K562 (cell line): ENCODE data around the gene ZFAND2B. TPM values are rescaled to one million over a fixed set of nuclear protein-coding genes. Genes with fewer than 3 reads are reported as not detected.
A peak's percentile ranks its signal among the peaks of the same experiment; 100 is the strongest.

Experiments used
- DNMT1 ChIP-seq: fragments of 450-650 bp; IDR thresholded peaks from 2 replicates; pipeline ENCODE4 v1.6.1; 2016; ENCODE audit warnings: antibody characterized with exemption, mild to moderate bottlenecking
- HSF4 ChIP-seq: fragments of 250-450 bp; sonication (Bioruptor Pico); IDR thresholded peaks from 2 replicates; pipeline ENCODE4 v2.1.2; 2022; ENCODE audit warnings: mild to moderate bottlenecking, moderate library complexity, borderline replicate concordance
- LARP7 ChIP-seq: fragments of 450-650 bp; IDR thresholded peaks from 2 replicates; pipeline ENCODE4 v1.6.1; 2016
- MED1 ChIP-seq: sonication (generic); formaldehyde crosslinking; IDR thresholded peaks from 2 replicates; pipeline ENCODE4 v1.8.1; 2023; ENCODE audit warnings: missing genetic modification reagents, borderline replicate concordance
- SIN3A ChIP-seq, 2 experiments: fragments of 150-350 bp in 1 of 2; IDR thresholded peaks; 2 replicates each; pipeline ENCODE4 v1.6.1; 2011 to 2016; ENCODE audit warnings: borderline replicate concordance in 2 of 2, low read depth in 2 of 2, low read length in 2 of 2, mild to moderate bottlenecking in 2 of 2, moderate library complexity in 2 of 2; ENCODE audit not compliant: control insufficient read depth in 1 of 2
- TRIM24 ChIP-seq, 2 experiments: fragments of 450-650 bp; IDR thresholded peaks; 2 replicates each; pipeline ENCODE4 v1.6.1; 2016
- XRCC3 ChIP-seq: fragments of 450-650 bp; IDR thresholded peaks from 2 replicates; pipeline ENCODE4 v1.6.1; 2017; ENCODE audit warnings: mild to moderate bottlenecking, moderate library complexity
- ZNF263 ChIP-seq: sonication (generic); formaldehyde crosslinking; IDR thresholded peaks from 2 replicates; pipeline ENCODE4 v1.8.0; 2022; ENCODE audit warnings: mild to moderate bottlenecking, missing genetic modification reagents, borderline replicate concordance
- polyA plus RNA-seq, 8 experiments: library from polyadenylated mRNA; depleted of rRNA in 4 of 8; stranded (reverse) in 5 of 8; unstranded in 3 of 8; fragments of >200 nt; fragmentation: Nextera tagmentation in 2 of 8; fragmentation: Illumina TruSeq in 1 of 8; extraction: Ambion mirVana in 2 of 8; extraction: Trizol in 1 of 8; gene quantifications; 2 replicates each; pipeline versions ENCODE4 v1.2.1 to v1.2.3, GENCODE V29; 2011 to 2014; ENCODE audit warnings: inconsistent platforms in 1 of 8, missing spikeins in 1 of 8
- total RNA-seq, 7 experiments: library from RNA; depleted of rRNA in 6 of 7; stranded (reverse); fragments of >200 nt in 6 of 7; fragmentation: Illumina TruSeq in 2 of 7; extraction: Trizol in 2 of 7; gene quantifications; 2 replicates each; pipeline versions ENCODE4 v1.2.1 to v1.2.3, GENCODE V29; 2011 to 2021; ENCODE audit warnings: low replicate concordance in 1 of 7
- TF ChIP-seq, protein P1 (sequence below), 2 experiments: fragments of 450-650 bp in 1 of 2; sonication (generic) in 1 of 2; formaldehyde crosslinking in 1 of 2; IDR thresholded peaks in 1 of 2; conservative IDR thresholded peaks in 1 of 2; 2 replicates each; pipeline versions ENCODE4 v1.6.1 to v1.8.1; 2016 to 2023; ENCODE audit warnings: mild to moderate bottlenecking in 2 of 2, moderate library complexity in 2 of 2, inconsistent platforms in 1 of 2, missing genetic modification reagents in 1 of 2
- TF ChIP-seq, protein P2 (sequence below): fragments of 250-450 bp; sonication (Bioruptor Pico); IDR thresholded peaks from 2 replicates; pipeline ENCODE4 v1.8.0; 2021; ENCODE audit warnings: moderate library complexity, mild to moderate bottlenecking, inconsistent platforms
- TF ChIP-seq, protein P3 (sequence below), 2 experiments: fragments of 450-650 bp; IDR thresholded peaks; 2 replicates each; pipeline ENCODE4 v1.6.1; 2016; ENCODE audit warnings: mild to moderate bottlenecking in 2 of 2, borderline replicate concordance in 1 of 2, low read depth in 1 of 2, moderate library complexity in 1 of 2
- TF ChIP-seq, protein P4 (sequence below), 2 experiments: fragments of 450-650 bp in 1 of 2; sonication (generic) in 1 of 2; formaldehyde crosslinking; conservative IDR thresholded peaks; 2 replicates each; pipeline versions ENCODE4 v1.4.0 to v1.8.1; 2020 to 2022; ENCODE audit warnings: mild to moderate bottlenecking in 1 of 2, missing genetic modification reagents in 1 of 2

The ZFAND2B gene
- total and polyA plus RNA-seq, 9 of the 15 experiments (the other 6 are each of a cell fraction or from before 2014, with no cell fraction given), result 9.9 to 33.3 (median 26.1) TPM

DNA sequence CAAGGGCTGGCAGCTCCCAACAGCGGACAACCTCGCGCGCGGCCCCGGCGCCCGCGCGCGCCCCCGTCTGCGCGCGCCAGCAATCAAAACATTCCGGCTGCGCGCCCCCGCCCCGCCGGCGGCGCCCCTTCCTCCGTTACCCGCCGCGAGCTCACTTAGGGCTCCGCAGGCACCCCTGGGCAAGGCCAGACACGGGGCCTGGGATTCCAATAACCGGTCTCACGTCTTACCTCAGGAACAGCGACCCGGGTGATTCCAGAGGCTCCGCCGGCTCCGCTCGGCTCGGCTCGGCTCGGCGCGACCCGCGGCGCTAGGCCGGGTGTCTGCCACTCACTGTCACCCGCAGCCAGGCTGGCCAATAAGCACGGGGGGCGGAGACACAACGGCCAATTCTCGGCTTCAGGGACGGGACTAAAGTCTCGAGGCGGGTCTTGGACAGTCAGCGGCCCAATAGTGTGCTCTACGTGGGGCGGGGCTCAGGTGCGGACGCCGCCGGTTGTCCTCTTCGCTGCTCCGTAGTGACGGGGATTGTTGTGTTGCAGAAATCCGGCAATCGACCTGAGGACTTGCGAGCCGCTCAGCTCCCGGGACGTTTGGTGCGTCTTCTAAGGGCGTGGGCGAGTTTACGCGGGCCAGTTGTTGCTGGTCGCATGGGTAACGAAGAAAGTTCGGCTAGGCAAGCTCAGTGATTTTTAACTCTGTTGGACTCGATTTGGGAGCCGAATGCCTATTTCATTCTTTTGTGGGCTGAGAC, 22.9 kb downstream of the ZFAND2B start, which contains the start of the genes ANKZF1 and ATG9A (continued):
- TF ChIP-seq, protein P1, sequence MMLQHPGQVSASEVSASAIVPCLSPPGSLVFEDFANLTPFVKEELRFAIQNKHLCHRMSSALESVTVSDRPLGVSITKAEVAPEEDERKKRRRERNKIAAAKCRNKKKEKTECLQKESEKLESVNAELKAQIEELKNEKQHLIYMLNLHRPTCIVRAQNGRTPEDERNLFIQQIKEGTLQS (IDR thresholded peaks at IDR 0.05), result no peak; the same call in 1 of the 2 replicates
- TF ChIP-seq, protein P1 (CRISPR knock-in tag; conservative IDR thresholded peaks at IDR 0.05), result no peak; the same call in 1 of the 2 replicates
- TF ChIP-seq TRIM24 (IDR thresholded peaks at IDR 0.05) (no peak), LARP7 (no peak), HSF4 (CRISPR knock-in tag) (no peak; the same call in 1 of the 2 replicates), SIN3A (IDR thresholded peaks at IDR 0.05; ENCODE audit: borderline replicate concordance in 2 of 2, control insufficient read depth in 1 of 2, low read depth in 2 of 2, low read length in 2 of 2) (peak; percentile 42 to 45; a peak in 2 of 4 replicates), ZNF263 (CRISPR knock-in tag) (no peak), DNMT1 (no peak), XRCC3 (no peak), MED1 (CRISPR knock-in tag) (no peak)
- TF ChIP-seq, protein P2, sequence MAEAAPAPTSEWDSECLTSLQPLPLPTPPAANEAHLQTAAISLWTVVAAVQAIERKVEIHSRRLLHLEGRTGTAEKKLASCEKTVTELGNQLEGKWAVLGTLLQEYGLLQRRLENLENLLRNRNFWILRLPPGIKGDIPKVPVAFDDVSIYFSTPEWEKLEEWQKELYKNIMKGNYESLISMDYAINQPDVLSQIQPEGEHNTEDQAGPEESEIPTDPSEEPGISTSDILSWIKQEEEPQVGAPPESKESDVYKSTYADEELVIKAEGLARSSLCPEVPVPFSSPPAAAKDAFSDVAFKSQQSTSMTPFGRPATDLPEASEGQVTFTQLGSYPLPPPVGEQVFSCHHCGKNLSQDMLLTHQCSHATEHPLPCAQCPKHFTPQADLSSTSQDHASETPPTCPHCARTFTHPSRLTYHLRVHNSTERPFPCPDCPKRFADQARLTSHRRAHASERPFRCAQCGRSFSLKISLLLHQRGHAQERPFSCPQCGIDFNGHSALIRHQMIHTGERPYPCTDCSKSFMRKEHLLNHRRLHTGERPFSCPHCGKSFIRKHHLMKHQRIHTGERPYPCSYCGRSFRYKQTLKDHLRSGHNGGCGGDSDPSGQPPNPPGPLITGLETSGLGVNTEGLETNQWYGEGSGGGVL (CRISPR knock-in tag), result no peak
- TF ChIP-seq, protein P3, sequence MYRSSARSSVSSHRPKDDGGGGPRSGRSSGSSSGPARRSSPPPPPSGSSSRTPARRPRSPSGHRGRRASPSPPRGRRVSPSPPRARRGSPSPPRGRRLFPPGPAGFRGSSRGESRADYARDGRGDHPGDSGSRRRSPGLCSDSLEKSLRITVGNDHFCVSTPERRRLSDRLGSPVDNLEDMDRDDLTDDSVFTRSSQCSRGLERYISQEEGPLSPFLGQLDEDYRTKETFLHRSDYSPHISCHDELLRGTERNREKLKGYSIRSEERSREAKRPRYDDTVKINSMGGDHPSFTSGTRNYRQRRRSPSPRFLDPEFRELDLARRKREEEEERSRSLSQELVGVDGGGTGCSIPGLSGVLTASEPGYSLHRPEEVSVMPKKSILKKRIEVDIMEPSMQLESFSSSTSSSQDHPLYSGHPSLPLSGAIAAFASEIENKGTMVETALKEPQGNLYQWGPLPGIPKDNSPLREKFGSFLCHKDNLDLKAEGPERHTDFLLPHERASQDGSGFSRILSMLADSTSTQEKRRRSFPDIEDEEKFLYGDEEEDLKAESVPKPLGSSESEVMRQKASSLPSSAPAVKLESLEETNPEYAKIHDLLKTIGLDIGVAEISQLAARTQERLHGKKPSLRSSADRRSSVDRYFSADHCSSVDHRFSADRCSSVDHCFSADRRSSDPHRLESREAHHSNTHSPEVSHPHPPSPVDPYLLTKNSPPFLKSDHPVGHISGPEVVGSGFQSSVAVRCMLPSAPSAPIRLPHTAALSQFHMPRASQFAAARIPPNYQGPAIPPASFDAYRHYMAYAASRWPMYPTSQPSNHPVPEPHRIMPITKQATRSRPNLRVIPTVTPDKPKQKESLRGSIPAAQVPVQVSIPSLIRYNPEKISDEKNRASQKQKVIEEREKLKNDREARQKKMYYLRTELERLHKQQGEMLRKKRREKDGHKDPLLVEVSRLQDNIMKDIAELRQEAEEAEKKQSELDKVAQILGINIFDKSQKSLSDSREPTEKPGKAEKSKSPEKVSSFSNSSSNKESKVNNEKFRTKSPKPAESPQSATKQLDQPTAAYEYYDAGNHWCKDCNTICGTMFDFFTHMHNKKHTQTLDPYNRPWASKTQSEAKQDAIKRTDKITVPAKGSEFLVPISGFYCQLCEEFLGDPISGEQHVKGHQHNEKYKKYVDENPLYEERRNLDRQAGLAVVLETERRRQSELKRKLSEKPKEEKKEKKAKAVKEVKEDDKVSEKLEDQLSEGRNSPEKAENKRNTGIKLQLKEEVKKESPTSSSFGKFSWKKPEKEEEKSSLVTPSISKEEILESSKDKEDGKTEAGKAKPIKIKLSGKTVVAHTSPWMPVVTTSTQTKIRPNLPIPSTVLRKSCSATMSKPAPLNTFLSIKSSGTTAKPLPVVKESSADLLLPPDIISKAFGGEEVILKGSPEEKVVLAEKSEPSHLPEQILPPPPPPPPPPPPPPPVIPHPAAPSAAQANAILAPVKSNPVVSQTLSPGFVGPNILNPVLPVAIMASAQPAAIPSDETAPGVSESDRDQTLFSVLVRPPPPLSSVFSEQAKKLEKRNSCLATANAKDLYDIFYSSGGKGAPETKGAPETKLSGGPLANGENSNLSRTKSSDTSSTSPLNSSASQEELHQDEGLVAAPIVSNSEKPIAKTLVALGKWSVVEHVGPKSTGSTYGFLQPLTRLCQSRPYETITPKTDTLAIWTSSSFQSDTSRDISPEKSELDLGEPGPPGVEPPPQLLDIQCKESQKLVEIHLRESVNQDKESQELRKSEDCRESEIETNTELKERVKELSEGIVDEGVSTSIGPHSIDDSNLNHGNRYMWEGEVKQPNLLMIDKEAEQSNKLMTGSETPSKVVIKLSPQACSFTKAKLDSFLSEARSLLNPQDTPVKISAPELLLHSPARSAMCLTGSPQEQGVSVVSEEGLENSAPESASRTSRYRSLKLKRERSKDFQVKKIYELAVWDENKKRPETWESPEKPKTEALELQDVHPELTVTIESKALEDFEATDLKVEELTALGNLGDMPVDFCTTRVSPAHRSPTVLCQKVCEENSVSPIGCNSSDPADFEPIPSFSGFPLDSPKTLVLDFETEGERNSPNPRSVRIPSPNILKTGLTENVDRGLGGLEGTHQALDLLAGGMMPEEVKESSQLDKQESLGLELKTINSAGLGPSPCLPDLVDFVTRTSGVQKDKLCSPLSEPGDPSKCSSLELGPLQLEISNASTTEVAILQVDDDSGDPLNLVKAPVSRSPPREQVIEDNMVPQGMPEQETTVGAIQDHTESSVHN (IDR thresholded peaks at IDR 0.05; ENCODE audit: borderline replicate concordance in 1 of 2, low read depth in 1 of 2), result no peak
- TF ChIP-seq, protein P4, sequence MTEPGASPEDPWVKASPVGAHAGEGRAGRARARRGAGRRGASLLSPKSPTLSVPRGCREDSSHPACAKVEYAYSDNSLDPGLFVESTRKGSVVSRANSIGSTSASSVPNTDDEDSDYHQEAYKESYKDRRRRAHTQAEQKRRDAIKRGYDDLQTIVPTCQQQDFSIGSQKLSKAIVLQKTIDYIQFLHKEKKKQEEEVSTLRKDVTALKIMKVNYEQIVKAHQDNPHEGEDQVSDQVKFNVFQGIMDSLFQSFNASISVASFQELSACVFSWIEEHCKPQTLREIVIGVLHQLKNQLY (CRISPR knock-in tag; conservative IDR thresholded peaks at IDR 0.05), result no peak
